CD4-positive, alpha-beta T cell treated with Interleukin-1 beta for 1 hour (primary cell): Measurements from ENCODE around the gene FAM163B.
"Not testable (repeated sequence)": the region's sequence is repeated elsewhere in the genome, so short reads cannot be mapped to it uniquely, and the experiment has no call there.

Source experiments
- DNase-seq, 2 donors: peaks; one replicate each; pipeline ENCODE4 v3.0.0-alpha.2; 2020 to 2022

The FAM163B gene

DNA sequence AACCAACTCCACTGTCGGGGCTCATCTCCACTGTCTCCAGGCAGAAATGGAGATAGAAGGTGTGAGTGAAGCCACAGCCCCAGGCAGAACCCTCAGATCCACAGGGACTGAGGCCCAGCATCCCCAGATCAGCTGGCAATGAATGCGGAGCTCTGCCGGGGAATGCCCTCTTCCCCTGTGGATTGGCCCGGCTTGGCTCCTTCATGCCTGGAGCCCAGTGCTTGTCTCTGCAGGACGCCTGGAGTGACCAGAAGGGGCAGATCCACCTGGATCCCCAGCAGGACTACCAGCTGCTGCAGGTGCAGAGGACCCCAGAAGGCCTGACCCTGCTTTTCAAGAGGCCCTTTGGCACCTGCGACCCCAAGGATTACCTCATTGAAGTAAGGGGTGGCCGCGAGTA, 30.4 kb upstream of the FAM163B start:
- DNase-seq, result no peak

DNA sequence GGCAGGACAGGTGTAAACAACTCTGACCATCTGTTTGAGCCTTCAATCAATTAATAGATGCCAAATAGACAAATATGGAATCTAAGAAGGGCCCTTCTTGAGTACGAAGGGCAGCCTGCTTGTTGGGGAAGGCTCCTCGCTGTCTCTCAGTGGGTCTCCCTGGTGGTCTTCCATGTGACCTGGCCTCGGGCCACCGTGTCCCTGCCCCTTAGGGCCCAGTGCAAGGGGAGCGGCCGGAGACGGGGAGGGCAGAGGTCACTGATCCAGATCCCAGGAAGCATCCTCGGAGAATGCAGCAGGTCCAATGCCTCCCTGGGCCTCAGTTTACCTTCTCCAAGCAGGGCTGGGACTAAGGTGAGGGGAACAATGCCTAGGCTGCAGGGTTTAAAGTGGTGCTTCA, 29.5 kb upstream of the FAM163B start:
- DNase-seq, result no peak

DNA sequence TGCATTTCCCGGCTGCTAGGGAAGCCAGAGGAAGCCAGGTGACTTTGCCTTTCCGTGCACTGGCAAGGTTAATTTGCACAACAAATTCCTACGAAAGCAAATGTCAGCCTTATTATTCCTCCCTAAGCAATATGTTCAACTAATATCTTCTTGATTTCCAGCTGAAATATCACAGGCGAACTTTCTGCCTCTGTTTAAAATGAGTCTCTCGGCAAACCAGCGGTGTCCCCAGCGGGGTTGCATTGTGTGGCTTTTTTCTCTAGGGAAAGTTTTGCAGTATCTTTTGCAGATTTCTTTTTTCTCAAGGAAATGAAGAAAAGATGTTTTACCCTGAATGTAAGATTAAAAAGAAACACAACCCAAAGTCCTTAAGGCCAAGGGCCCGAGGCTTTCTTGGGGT, 28.9 kb upstream of the FAM163B start:
- no peak for DNase-seq

DNA sequence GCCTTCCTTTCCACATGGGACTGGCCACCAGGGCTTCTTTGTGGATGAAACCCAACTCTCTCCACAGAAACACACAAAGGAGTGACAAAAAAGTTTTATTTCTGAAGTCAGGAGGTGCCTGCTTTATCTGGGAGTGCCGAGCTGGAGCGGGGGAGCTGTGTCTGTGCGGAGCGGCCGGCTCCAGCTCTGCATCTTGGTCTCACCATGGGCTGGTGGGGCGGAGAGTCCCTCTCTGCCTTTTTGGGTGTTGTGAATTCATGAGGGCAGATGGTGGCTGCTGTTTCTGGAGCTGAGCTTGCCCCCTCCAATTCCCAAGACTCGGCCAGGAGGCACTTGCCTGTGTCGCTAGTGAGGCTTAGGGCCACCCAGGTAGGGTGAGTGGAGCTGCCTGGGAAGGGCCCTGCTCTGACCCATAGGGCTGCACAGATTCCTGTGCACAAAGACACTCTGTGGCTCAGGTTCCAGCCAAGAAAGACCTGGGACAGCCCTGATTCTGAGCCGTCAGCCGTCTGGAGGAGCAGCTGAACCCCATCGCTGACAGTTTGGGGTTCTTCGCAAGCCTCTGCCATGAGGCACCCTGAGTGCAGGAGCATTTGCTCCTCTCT, 28.4 kb upstream of the FAM163B start:
- no peak for DNase-seq

DNA sequence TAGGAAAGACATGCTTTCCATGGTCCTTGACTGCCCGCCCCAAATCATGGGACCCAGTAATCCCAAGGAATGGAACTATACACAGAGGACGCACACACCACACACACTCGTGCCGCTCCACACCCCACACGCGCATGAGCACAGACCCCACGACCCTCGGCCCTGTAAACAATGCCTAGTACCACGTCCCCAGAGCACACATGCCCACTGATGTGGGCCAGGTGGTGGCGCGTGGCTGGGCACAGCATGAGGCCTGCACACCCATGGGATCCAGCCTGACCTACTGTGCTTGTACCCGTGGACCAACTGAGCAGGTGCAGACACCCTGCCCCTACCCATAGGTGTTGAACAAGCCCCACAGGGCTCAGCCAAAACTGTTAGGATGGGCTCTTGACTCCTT, 27.7 kb upstream of the FAM163B start:
- DNase-seq, result no peak

DNA sequence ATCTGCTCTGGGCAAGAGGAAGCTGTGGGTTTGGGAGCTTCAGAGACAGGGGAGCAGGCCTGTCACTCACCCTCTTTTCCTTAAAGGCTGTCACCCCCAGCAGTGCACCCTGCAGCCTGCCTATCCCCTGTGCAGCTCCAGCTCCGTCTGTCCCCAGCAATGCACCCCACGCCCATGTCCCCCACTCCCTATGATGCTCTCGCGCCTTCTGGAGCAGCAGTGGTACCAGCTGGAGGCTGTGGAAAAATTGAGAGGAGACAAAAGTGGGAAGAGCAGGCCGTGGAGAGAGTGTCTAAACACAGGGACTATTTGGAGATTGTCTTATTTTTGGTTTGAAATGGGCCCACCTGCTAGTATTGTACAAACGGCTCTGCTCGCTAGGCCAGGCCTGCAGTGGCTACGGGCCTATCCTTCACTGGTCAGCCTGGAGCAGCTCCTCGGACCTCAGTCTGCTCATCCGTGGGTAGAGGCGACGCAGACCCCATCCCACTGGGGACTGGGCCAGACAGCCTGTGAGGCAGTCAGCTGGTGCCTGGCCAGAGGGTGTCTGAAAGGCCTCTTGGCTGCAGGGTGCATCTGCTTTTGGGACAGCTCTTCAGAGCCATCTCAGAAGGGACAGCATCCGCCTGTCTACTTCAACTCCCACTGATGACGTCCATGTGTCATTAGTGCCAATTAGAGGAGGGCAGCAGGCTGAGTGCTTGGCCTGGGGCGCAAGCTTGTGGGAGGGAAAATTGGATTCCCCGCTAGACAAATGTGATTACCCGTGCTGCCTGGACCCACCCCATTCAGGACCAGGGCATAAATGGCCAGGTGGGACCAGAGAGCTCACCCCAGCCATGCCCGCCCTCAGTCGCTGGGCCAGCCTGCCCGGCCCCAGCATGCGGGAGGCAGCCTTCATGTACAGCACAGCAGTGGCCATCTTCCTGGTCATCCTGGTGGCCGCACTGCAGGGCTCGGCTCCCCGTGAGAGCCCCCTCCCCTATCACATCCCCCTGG, 26.6 kb upstream of the FAM163B start, which contains the start of gene DBH:
TSS of gene DBH (plus strand) at position 831 of the 999 bp plus-strand sequence. CDS start at position 840, 9 bp downstream.
- DNase-seq, result no peak

DNA sequence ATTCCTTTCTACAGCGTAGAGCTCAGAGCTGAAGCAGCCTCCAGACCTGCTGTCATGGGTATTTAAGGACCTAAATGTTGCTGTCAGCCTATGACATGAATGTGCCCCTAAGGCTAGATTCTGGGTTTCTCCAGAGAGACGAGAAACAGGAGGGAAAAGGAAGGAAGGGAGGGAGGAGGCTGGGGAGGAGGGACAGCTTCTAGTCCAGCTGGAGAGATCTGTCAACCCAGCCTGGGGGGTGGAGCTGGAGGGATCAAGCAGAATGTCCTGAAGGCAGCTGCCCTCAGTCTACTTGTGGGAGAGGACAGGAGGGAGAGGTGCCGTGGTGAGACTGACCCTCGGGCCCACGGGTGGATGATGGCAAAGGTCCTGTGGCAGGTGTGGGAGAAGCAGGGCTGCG, 25.9 kb upstream of the FAM163B start:
- no peak for DNase-seq

DNA sequence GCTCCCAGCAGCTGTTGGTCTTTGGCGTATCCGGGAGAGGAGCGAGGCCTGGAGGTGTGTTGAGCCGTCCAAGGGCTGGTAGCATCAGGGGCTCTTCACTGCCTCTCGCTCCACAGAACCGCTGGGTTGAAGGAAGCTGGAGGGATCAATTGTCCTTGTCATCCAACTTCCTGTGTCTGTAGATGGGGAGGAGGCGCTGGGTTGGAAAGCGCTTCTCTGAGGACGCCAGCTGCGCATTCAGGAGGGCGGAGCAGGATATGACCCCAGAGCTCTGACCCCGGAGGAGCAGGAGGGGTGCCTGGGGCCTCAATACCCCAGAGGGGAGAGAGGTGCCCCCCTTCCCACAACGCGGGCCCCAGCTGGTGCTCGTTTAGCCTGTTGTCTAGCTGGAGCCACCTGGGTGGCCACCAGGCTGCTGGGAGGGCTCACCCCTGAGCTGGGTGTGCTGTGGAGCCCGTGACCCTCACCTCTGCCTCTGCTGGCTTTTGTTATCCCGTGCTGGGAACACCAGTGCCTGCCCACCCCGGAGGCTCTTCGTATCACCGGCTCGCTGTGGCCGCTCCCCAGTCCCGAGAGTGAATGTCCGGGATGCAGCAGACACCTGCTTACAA, 25.0 kb upstream of the FAM163B start:
- no peak for DNase-seq

DNA sequence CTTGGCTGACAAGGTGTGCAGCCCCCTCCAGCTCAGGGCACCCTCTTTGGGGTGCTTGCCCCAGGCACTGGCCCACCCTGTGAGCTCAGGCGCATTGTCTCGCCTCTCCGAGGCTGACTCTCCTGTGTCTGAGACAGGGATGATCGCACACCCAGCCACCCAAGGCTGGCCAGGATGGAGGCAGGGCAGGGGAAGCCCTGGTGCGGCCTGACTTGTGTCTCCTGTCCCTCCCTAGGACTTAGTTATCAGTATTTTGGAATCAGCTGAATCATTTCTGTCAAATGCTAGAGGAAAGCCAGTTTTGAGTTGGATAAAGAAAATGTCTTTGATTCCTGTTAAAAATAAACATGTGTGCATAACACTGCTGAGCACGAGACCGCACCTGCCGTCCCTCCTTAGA, 24.5 kb upstream of the FAM163B start:
- no peak for DNase-seq

DNA sequence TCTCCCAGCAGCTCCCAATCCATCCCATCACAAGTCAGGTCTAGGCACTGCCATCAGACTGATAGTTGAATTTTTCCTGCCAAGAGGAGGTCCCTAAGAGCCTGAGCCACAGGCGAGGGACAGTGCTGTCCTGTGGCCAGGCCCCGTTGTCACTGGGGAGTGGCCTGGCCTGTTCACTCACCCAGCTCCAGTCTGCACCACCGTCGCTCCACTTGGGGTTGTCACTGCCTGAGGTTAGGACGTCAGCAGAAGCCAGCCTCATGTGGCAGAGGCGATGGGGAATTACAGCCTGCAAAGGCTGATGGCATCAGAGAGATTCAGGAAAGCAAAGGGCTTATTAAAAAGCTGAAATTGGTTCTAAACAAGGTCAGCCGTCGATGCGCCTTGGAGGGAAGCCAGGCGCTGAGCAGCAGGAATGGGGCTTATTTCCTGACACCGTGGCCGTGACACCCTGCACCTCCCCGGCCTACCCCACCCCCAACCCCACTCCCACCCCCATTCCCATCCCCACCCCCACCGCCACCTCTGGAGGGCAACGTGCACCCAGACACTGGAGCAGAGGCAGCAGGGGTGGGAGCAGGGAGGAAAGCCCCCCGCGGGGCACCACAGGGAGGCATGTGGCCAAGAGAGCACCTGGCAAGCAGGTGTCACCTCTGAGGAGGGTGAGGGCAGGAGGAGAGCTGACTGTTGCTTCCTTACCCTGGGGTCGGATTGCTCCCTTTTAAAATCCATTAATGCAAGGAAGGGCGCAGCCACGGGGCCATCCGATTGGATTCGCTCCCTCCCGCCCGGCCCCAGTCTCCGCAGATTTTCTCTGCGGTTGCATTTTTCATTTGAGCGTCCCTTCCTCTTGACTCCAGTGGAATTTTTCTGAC, 23.9 kb upstream of the FAM163B start:
- DNase-seq, result no peak

DNA sequence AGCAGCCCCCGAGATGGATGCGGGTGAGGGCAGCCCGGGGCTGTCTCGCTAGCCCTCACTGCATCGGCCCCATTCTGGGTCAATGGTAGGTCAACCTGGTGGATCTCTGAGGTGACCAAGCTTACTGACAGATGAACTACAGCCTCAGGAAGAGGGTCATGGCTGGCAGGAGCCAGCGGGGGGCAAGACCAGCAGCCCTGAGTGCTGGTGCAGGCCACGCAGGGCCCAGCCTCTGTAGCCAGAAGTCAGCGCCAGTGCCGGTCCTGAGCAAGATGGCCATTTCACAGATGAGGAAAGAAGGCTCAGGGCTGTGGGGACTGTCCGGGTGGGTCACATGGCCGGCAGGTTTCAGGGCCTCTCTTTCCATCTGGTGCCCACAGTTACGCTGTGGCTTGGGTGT, 21.9 kb upstream of the FAM163B start:
- no peak for DNase-seq

DNA sequence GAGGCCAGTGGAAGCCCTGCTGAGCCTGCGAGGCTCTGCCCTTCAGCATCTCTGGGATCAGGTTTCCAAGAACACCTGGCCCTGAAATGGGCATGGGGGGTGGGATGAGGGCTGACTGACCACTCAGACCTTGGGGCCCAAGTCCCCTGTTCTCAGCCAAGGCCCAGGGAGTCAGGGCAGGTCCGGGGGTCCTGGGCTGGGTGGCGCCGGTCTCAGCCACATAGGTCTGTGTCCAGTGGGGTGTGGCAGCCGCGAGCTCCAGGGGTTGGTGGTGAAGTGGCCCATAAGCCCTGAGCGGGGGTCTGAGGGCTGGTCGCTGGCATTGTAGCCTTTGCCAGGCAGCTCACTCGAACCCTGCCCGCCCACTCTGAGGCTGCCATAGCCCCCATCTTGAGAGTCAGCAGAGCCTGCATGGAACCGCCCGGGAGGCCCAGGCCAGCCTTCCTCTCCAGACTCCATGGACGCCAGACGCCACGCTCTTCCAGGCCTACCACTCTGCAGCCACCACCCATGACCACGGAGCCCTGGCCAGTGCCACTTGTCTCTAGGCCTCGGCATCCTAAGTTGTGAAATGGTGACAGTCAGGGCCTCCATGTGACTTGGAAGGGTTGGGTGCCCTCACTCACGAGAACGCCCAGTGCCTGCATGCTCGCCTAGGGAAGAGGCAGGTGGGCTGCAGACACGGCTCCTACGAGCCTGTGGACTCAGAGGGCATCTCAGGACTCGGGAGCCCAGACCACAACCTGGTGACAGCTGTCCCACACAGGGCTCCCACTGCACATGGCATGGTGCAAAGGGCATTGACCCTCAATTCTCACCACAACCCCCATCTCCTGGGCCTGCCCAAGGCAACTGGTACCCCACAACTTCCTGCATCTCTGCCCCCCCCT, 20.3 kb upstream of the FAM163B start:
- no peak for DNase-seq

DNA sequence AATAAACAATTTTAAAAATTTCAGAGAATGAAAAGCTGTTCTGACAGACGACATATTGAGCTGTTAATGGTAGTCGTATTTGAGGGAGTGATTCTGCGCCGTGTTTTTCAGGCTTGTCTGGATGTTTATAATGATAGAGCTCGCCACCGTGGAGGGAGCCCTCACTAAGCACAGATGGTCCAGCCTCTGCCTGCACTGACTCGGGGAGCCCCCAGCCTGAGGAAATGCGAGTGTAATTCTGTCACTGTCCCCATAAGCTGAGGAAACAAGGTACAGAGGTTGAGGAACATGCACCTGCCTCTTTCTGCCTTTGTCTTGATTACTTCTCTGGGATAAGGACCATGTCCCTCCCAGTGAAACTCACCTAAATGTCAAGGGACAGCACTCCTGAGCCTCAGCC, 19.6 kb upstream of the FAM163B start:
- no peak for DNase-seq

DNA sequence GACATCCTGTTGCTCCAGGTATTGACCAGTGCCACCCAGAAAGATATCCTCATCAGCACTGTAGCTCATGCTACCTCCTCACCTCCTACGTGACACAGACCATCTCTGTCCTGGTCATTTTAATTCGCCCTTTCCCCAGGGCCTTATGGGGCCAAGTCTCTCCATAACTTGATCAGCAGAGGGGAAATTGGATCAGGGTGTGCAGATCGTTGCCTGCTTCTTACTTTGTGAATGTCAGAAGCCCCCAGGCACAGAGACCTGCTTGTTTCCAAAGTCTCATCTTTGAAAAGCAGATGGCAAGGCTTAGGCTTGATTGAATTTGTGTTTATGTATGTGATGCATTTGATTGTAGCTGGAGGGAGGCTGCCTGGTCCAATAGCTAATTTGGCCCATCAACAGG, 18.2 kb upstream of the FAM163B start:
- no peak for DNase-seq

DNA sequence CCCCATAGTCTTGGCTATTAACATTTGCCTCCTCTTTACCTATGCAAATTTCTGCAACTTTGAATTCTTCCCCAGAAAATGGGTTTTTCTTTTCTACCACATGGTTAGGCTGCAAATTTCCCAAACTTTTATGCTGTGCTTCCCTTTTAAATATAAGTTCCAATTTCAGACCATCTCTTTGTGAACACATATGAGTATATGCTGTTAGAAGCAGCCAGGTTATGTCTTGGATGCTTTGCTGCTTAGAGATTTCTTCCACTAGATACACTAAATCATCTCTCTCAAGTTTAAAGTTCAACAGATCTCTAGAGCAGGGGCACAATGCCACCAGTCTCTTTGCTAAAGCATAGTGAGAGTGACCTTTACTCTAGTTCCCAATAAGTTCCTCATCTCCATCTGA, 16.8 kb upstream of the FAM163B start:
- DNase-seq, result not testable (repeated sequence)

DNA sequence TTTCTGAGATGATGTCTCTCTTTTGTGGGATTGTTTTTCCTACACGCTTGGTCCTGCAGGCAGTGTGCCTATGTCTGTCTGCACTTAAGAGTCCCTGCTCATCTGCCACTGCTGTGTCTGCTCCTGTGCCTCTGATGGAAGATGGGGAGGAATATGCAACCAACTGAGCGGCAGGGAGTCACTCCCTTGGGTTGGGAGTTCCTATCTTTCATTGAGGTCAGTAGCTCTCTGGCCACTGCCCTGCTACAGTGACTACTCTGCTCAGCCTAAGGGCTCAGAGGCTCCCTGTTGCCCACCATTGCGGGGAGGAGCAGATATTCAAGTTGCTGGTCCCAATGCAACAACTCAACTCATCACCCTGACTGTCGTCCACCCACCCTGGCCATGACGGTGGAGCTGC, 13.4 kb upstream of the FAM163B start:
- DNase-seq, result no peak

DNA sequence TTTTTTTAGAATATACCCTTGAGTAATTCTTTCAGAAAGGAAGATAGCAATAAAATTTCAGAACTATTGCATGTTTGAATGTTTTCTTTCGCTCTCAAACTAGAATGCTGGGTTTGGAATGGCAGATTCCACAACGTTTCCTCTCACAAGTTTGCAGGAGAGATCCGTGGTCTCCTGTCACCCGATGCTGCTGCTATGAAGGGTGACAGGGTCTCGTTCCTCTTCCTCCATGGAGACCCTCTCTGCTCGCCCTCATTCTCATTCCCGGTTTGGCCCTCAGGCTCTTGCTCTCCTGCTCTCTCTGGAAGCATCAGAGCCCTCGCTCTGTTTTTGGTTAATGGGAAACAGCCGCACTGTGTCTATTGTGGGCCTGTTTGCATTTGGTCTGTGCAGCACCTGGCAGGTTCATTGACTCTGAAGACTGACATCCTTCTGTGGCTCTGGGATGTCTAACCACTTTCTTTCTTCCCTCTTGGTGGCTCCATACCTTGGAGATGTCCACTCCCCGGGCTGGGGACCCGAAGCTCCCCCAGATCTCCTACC, 12.6 kb upstream of the FAM163B start:
- DNase-seq, result no peak

DNA sequence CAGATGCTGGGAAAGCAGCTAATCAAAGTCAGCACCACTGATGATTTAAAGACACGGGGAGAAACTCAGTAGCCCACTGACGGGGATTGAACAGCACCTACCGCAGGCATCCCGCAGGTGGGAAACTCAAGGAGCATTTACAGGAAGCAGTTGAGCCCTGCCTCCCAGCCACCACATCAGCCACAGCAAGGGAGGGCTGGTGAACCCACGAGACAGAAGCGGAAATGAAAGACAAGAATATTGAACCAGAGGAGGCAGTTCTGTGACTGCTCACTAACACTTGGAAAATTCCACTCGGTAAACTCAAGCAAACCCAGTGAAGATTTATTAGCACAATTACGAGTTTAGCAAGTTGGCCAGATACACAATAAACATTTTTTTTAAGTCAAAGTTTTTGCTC, 10.6 kb upstream of the FAM163B start:
- DNase-seq, result peak; percentile 29 to 45

DNA sequence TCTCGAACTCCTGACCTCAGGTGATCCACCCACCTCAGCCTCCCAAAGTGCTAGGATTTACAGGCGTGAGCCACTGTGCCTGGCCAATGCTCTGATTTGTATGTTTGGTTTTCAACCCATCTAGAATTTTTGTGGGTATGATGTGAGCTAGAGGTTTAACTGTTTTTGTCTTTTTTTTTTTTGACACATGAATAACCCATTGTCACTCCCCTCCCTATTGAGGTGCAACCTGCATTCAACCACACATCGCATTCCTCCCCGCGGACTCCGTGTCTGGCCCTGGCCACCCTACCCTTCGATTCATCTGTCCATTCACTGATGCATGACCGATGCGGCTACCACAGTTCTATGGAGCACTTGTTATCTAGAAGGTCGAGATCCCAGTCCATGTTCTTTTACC, 9.5 kb upstream of the FAM163B start:
- DNase-seq, result no peak

DNA sequence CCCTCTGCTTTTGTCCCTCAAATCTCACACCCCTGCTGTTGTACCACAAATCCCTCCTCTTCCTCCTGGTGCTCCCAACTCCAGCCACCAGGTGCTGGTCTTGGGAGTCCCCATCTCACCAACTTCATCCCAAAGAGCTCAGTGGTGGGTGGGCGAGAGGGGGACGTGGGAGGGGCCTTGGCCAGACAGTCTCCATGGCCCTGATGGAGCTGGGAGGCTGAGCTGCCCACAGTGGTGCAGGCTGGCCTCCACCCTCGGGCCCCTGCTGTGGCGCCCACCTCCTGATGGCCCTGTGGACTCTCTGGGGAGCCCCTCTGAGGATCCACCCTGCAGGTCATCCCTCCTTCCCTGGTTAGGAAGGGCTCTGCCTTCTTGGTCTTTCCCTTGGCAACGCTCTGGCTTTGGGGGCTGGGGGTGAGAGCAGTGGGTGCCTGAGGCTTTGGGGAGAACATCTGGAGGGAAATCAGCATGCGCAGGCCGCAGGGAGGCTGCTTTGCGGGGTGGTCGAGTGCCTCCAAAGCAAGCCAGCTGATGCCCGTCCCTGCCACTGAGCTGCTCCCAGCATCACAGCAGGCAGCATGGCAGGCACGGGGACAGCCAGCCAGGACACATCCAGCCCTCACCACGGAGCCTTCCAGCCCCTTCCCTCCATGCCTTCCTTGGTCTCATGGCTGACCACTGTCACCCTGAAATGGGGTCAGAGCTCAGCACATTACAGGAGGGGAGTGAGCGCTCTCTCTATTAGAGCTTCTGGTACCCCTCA, 7.6 kb upstream of the FAM163B start:
- no peak for DNase-seq
